ENCODE data around the gene KRT84.
A peak's percentile ranks its signal among the peaks of the same experiment; 100 is the strongest.

KRT84 gene, protein sequence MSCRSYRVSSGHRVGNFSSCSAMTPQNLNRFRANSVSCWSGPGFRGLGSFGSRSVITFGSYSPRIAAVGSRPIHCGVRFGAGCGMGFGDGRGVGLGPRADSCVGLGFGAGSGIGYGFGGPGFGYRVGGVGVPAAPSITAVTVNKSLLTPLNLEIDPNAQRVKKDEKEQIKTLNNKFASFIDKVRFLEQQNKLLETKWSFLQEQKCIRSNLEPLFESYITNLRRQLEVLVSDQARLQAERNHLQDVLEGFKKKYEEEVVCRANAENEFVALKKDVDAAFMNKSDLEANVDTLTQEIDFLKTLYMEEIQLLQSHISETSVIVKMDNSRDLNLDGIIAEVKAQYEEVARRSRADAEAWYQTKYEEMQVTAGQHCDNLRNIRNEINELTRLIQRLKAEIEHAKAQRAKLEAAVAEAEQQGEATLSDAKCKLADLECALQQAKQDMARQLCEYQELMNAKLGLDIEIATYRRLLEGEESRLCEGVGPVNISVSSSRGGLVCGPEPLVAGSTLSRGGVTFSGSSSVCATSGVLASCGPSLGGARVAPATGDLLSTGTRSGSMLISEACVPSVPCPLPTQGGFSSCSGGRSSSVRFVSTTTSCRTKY

DNA sequence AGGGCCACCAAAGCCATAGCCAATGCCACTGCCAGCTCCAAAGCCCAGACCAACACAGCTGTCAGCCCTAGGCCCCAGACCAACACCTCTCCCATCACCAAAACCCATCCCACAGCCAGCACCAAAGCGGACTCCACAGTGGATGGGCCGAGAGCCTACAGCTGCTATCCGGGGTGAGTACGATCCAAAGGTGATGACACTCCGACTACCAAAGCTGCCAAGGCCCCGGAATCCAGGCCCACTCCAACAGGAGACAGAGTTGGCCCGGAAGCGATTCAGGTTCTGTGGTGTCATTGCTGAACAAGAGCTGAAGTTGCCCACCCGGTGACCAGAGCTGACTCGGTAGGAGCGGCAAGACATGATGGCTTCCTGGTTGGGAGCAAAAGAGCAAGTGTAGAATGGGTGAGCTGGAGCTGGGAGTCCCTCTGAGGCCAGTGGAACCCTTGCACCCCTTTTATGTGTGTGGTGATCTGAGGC is at the start of gene KRT84:
Gene KRT84, minus strand, starts transcription at position 427 of the 477 bp plus-strand sequence. Its CDS starts 67 bp downstream, at position 360.
- Histone ChIP-seq H3K27ac (no peak within 1 kb of the TSS), H3K4me3 (no peak within 1 kb of the TSS)

DNA sequence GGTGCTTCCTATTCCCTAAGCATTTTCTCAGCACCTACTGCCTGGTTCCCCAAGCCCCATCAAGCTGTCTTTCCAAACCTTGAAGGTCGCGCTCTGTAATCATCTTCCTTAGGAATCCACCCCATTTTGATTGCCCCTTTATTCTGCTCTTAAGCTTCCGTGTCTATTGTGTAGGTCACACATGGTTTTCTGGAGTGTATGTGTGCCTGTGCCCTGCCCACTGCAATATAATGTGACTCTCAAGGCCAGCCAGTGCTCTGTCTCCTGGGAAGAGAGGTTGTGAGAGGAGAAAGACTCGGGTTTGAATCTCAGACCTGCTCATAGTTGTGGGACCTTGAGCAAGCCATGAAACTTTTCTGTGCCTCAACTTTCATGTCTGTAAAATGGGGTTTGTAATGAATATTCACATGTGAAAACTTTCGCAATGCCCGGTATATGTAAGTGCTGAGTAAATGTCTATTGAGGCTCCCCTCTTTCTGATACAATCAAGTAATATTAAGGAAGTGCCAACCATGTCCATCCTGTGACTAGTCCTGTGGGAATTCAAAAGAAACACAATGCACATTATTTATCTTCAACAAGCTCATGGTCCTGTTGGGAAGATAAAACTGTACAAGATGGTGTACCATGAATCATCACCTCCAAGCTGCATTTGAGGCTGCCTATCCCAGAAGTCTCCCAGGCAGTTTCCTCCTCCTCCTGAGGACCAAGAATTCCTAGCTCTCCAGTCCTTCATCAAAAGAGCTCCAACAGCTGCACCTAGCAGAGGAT is 49.5 kb upstream of the KRT84 start:
- Histone ChIP-seq H3K4me3 (no peak overlapping the region), H3K27ac (peak overlapping the region in 12 of 21 experiments; percentile 24 to 77 (median 54))

DNA sequence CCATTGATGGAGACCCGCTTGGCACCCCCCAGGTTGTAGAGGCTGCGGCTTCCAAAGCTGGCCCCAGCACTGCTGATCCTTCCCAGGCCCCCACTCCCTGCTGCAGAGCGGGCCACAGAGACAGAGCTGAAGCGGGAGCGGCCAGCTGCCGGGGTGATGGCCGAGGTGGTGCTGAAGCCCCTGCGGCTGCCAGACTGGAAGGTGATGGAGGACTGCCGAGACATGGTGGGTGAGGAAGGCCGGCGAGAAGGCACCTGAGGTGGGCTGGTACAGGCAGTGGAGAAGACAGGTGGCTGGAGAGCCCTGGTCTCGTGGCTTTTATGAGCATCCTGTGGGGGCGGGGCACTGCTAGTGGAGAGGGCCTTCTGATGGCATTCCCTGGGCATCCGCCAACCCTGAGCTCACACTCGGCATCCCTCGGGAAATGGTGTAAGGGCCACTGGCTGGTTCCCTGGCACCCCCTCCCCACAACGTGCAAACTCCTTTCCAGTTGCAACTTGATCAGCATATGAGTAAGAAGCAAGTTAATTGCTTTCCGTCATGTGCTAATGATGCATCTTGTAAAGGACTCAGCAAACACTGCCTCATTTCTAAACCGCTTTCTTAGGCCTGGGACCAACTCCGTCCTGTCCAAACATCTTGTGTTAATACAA is 48.8 kb upstream of the KRT84 start, which contains the start of gene KRT75:
Gene KRT75, minus strand, starts transcription at position 291 of the 653 bp plus-strand sequence. Its CDS starts 67 bp downstream, at position 224.
- H3K4me3 ChIP-seq: peak within 1 kb of the TSS in 1 of 7 experiments; percentile 16
- H3K27ac ChIP-seq: peak within 1 kb of the TSS in 8 of 21 experiments; percentile 16 to 77 (median 50)

DNA sequence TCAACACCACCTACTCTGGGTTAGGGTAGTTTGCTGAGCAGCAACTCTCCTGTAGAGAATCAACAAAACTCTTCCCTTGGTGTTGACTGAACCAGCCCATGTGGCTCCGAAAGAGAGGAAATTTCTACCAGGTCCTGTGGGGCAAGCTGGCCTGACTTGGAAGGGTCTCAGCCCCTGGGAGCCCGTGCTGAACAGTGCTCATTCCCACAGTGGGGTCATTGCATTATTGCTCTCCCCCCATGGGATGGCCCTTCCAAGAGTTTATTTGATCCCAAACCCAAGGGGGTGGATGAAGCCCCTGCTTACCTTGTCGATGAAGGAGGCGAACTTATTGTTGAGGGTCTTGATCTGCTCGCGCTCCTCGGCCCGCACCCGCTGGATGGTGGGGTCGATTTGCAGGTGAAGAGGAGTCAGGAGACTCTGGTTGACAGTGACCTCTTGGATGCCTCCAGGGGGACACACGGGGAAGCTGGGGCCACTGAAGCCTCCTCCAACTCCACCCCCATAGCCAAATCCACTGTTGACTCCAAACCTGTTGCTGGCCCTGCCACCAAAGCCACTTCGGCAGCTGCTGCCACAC is 48.1 kb upstream of the KRT84 start:
- H3K4me3 ChIP-seq: peak overlapping the region in 1 of 7 experiments; percentile 16
- H3K27ac ChIP-seq: peak overlapping the region in 1 of 21 experiments; percentile 30

DNA sequence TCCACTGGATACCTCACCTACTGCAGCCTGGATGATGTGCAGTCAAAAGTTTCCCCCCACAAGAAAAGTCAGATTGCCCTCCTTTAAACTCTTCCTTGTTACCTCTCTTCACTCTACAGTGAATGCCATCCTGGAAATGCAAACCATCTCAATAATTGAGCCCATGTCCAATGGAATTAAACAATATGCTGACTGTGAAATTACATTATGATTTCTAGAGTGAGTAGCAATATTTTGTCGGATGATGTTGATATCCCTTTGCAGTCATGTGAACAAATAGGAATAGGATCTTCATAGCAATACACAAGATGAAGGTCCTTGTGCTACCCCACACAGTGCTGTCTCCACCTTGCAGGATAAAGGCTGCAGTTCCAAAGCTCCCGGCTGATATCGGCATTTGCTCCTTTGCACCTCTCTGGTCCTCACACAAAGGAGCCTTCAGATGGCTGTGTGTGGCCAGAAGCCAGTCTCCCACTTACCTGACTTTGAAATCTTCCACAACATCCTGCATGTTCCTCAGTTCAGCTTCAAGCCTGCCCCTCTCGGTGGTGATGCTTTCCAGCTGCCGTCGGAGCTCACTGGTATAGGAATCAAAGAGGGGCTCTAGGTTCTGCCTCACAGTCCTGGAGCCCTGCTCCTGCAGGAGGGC is 47.2 kb upstream of the KRT84 start:
- H3K4me3 ChIP-seq: peak overlapping the region in 1 of 7 experiments; percentile 16

DNA sequence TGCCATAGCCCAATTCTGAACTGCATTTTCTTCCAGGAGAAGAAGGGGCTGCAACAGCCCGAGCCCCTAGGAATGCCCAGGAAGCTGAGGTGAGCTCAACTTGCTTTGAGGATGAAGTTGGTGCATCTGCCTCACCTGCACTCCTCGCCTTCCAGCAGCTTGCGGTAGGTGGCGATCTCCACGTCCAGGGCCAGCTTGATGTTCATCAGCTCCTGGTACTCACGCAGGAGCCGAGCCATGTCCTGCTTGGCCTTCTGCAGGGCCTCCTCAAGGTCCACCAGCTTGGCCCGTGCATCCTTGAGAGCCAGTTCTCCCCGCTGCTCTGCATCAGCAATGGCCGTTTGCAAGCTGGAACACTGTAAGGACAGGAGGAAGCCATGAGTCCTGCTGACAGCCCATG is 42.7 kb upstream of the KRT84 start:
- no peak overlapping the region for H3K4me3 ChIP-seq

More for the DNA sequence above, 47.2 kb upstream of the KRT84 start:
- no peak overlapping the region for H3K27ac ChIP-seq

DNA sequence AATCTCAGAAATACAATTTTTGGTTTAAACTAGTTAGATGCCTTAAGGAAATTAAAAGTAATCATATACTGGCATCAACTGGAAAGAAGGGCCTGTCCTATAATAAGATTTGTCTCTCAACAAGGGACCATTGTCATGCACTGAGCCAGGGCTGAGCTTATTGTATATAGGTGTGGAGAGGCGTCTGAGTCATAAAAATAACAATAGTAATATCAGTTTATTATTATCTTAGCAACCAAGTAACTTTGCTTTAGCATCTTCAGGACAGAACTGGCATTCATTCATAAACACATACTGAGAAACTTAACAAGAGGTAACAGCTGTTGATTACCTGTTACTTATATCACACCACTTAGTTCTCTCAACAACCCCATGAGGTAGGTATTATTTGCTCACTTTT is 41.6 kb upstream of the KRT84 start:
- no peak overlapping the region for H3K27ac ChIP-seq
- H3K4me3 ChIP-seq: no peak overlapping the region

More for the DNA sequence above, 42.7 kb upstream of the KRT84 start:
- H3K27ac ChIP-seq: no peak overlapping the region

DNA sequence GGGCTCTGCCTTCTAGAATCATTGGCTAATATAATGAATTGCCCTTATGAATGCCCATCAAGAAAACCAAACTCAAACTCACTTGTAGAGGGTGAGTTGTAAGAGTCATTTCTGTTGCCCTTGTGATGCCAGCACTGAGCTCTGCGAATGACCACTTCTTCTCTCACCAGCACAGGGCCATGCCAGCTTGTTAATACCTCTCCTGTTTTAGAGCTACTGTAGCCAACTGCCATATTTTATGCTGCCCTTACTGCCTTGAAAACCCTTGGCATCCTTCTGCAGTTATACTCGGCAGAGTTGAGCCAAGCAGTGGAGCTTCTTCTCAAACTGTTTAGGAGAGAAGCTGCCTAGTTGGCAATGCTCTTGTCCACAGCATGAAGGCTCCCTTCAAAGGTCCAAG is 40.6 kb upstream of the KRT84 start:
- H3K27ac ChIP-seq: no peak overlapping the region
- no peak overlapping the region for H3K4me3 ChIP-seq

DNA sequence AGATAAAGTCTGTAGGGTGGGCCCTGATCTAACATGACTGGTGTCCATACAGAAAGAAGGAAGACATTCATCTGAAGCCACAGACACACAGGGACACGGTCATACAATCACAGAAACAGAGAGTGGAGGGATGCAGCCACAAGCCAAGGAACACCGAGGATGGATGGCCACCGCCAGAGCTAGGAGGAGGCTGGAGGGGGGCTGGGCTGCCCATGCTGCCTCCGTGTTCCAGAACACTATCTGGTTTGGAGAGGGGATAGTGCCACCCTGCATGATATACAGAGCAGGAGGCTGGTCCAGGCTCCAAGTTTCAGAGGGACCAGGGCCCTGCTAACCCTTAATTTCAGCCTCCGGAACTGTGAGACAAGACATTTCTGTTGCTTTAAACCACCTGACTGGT is 40.0 kb upstream of the KRT84 start:
- H3K4me3 ChIP-seq: no peak overlapping the region
- H3K27ac ChIP-seq: no peak overlapping the region

DNA sequence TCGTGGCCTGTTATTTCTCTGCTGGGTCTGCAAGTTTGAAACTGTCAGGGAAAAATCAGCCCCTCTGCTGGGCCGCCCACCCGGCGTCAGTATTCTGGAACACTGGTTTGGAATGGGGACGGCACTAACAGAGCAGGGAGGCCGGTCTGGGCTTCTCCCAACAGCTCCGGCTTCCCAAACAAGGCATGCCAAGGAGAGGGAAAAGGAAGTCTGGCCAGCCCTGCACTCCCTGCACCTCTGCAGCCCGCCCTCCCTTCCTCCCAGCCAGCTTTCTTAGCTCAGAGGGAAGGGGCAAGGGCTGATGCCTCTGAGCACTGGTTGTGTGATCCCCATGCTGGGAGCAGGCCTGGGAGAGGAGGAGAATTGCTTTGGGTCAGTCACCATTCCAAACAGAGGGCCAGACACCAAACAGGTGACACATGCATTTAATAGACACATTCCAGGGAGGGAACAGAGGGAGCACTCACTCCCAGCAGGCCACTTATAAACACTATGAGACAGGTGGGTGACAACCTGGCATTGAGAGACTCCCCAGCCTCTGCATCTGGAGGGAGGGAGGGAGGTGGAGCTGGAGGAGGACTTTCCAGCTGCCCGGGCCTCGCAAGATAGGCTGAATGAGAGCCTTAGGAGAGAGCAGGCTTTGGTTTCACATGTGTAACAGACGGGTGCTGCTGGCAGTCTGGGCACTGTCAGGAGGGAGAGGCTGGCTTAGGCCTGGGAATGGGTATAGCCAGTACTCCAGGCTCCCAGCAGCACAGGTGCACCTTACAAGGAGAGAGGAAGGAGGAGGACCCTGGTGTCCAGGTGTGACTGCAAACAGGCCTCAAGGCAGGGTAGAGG is 38.4 kb upstream of the KRT84 start:
- Histone ChIP-seq H3K27ac (peak overlapping the region in 6 of 21 experiments; percentile 29 to 69 (median 43)), H3K4me3 (no peak overlapping the region)

DNA sequence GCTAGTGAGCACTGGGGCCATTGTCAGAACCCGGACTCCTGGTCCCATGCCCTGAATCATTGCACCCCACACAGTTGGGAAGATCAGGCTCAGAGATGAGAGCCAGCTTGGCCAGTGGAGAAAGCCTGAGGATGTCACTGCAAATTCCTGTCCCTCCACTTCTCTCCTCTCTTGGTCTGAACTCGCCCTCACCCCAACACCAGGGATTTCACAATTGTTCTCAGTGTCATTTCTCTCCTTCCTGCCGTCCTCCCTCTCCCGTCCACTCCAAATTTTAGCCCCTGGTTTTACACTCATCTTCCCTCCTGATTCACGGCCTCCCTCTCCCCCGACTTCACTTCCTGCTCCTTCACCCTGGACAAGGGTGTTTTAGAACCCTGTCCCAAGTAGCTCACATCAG is 37.6 kb upstream of the KRT84 start:
- H3K4me3 ChIP-seq: no peak overlapping the region
- peak overlapping the region in 7 of 21 experiments; percentile 11 to 69 (median 39) for H3K27ac ChIP-seq

DNA sequence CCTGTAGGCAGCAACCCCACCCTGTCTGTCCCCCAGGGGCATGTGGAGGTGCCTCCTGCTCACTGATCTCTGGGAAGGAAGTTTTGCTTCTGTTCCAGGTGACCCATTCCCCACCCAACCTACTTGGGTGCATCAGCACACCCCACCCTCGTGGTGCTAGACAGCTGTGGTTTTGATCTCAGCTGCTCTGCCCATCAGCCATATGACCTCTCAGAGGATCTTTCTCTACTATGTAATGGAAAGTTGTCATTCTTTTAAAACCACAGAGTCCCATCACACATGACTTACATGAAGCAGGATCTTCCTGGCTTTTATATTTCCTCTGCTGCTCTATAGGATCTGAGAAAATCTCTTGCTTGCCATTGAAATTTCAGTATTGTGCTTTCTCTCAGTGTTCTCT is 34.2 kb upstream of the KRT84 start:
- H3K4me3 ChIP-seq: no peak overlapping the region
- no peak overlapping the region for H3K27ac ChIP-seq

DNA sequence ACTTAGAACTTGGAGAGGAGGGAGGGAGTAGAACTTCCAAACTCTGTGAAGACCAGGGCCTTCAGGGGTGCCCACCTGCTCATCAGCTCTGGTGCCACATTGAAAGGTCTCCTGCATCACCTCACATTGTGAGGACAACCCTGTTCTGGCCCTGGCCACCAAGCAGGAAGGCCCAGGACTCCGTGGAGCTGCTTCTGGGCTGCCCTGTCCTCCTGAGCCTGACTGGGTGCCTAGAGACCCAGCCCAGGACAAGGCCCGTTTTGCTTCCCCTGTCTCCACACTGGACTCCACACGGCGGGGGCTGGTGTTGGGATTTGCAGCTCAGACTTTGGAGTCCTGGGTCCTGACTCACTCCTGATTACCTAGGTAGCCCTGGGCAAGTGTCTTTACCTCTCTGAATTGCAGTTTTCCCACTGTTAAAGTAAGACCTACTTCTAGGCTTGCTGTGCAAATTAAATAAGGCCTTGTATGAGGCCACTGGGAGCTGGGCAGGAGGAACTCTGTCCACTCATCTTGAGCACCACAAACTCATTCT is 33.2 kb upstream of the KRT84 start:
- no peak overlapping the region for H3K27ac ChIP-seq
- no peak overlapping the region for H3K4me3 ChIP-seq

DNA sequence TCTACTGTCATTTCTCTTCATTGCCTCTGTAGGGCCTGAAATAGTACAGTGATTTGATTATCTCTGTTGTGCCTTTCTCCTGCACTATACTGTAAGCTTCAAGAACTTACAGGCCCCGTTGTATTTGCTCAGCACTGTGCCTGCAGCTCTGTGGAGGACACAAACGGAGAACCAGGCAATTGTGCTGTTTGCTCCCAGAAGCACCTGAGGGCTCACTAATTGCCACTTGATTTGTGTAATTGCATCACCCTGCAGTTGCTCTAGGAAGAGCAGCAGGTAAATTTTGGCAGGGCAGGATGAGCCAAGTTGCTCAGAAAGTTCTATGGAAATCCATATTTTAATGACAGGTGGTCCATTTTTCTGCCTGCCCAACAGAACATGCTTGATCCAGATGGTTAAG is 32.3 kb upstream of the KRT84 start:
- Histone ChIP-seq H3K27ac (peak overlapping the region in 8 of 21 experiments; percentile 16 to 81 (median 40)), H3K4me3 (no peak overlapping the region)

DNA sequence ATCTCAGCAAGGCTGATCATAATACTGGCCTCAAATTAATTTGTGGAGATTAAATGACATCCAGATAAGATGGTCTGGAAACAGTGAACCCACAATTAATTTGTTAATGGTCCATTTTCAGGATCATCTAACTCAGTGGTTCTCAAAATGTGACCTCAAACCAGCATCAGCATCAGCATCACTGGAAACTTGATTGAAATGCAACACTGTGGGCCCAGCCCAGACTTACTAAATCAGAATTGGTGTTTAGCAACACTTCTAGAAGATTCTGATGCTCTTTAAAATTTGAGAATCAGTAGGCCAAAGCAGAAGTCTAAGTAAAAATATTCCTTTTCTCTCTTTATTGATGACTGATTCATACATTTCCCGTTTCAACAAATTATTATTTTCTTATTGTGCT is 31.3 kb upstream of the KRT84 start:
- no peak overlapping the region for H3K4me3 ChIP-seq
- H3K27ac ChIP-seq: peak overlapping the region in 9 of 21 experiments; percentile 18 to 81 (median 46)

DNA sequence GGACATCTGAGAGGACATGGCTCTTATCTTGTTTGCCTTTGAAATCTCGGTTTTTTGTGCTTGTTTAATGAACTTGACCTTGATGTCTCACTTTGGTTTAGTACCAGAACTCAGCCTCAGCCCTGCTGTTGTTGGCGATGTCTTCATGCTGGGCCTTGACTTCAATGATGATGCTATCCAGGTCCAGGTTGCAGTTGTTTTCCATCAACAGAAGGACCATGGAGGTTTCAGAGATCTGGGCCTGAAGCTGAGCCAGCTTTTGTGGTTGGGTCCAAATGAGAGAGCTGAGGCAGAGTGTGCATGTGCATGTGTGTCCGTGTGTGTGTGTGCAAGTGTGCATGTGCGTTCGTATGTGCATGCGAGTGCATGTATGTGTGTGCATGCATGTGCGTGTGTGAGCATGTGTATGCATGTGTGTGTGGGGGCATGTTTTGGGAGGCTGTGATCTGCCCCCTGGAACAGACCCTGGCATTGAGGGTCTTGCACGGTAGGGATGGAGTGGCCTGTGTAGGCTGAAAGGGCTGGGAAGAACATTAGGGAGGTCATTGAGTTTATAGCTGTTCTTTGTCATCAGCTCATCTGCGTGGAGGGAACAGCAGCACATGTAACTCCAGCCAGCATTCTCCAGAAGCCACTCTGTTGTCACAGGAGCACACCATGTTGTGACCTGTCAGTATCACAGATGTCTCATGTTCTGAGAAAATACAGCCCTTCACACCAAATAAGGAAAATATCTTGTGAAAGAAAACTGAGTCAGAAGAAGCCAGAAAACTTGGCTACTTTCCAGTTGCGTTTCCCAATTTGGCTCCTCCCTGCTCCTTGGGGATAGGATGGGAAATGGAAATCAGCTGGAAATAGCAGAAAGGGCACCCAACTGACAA is 30.7 kb upstream of the KRT84 start:
- no peak overlapping the region for H3K4me3 ChIP-seq
- H3K27ac ChIP-seq: peak overlapping the region in 7 of 21 experiments; percentile 4 to 81 (median 37)

DNA sequence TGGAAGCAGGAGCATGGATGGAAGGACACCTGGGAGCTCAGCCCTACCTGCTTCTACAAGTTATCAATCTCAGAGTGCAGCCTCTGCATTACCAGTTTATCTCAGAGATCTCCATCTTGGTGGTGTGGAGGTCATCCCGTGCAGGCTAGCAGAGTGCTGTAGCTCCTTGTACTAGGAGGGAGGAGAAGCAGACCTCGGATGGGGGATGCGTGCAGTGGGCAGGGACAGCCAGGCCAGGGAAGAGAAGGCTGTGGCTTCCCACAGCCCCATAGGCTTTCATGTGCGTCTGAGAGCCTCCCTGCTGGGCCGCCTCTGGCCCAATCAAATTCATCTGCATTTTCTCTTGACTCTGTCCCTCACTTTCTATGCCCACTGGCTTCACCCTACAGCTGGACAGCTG is 29.5 kb upstream of the KRT84 start:
- Histone ChIP-seq H3K4me3 (no peak overlapping the region), H3K27ac (peak overlapping the region in 1 of 21 experiments; percentile 65)
